IPS-20b (cell line): ENCODE results near the gene SIL1.
"Not testable (repeated sequence)": the region's sequence is repeated elsewhere in the genome, so short reads cannot be mapped to it uniquely, and the experiment has no call there.

Experiments
- H3K27ac ChIP-seq: one replicate; pipeline ENCODE4 v1.5.1; 2013; ENCODE audit warnings: low read length
- H3K27me3 ChIP-seq: 2 replicates; pipeline ENCODE4 v1.6.1; 2013; ENCODE audit warnings: mild to moderate bottlenecking, low read length, inconsistent platforms; ENCODE audit not compliant: insufficient read depth
- H3K36me3 ChIP-seq: 2 replicates; pipeline ENCODE4 v1.6.1; 2013; ENCODE audit warnings: low read depth, mild to moderate bottlenecking, inconsistent platforms, low read length, moderate library complexity; ENCODE audit not compliant: insufficient read depth
- H3K4me1 ChIP-seq: 2 replicates; pipeline ENCODE4 v1.6.1; 2013; ENCODE audit warnings: mild to moderate bottlenecking, control low read depth, inconsistent platforms, low read length, moderate library complexity; ENCODE audit not compliant: insufficient read depth
- H3K4me3 ChIP-seq: 2 replicates; pipeline ENCODE4 v1.5.1; 2013; ENCODE audit warnings: mild to moderate bottlenecking, low read length, inconsistent platforms
- H3K9ac ChIP-seq: 2 replicates; pipeline ENCODE4 v1.6.1; 2013; ENCODE audit warnings: low read depth, mild to moderate bottlenecking, inconsistent platforms, low read length, moderate library complexity
- H3K9me3 ChIP-seq: 2 replicates; pipeline ENCODE4 v1.6.1; 2013; ENCODE audit warnings: mild to moderate bottlenecking, low read depth, low read length, inconsistent platforms; ENCODE audit not compliant: insufficient read depth

SIL1 gene

GRCh38 chr5:139011156-139011555, 187.0 kb downstream of the SIL1 start:
- H3K36me3 ChIP-seq, H3K27me3 ChIP-seq, H3K27ac ChIP-seq, H3K9me3 ChIP-seq, H3K4me1 ChIP-seq: not testable (repeated sequence)
- Histone ChIP-seq H3K9ac (peak overlapping the region; percentile 79), H3K4me3 (peak overlapping the region; percentile 48; the same call in 1 of the 2 replicates)

- Histone ChIP-seq H3K9ac (no peak overlapping the region), H3K4me1 (no peaks in the 10 kb centered on the region), H3K27ac (no peak overlapping the region), H3K27me3 (no peaks in the 10 kb centered on the region), H3K36me3 (no peaks in the 10 kb centered on the region), H3K9me3 (no peaks in the 10 kb centered on the region), H3K4me3 (no peak overlapping the region)
Observed at GRCh38 chr5:139004374-139005307, 193.5 kb downstream of the SIL1 start.

- Histone ChIP-seq H3K27me3 (no peaks in the 10 kb centered on the region), H3K9ac (no peak overlapping the region), H3K36me3 (no peaks in the 10 kb centered on the region), H3K27ac (no peak overlapping the region), H3K9me3 (0 out of 2 replicates have a peak, but pooled peaks cover 7% of the 10 kb centered on the region), H3K4me3 (no peak overlapping the region), H3K4me1 (no peaks in the 10 kb centered on the region)
Observed at GRCh38 chr5:138999674-139000073, 198.5 kb downstream of the SIL1 start.

GRCh38 chr5:138998521-138998920, 199.6 kb downstream of the SIL1 start:
- Histone ChIP-seq H3K9me3 (0 out of 2 replicates have a peak, but pooled peaks cover 7% of the 10 kb centered on the region), H3K27ac (no peak overlapping the region)

GRCh38 chr5:138996120-138996519, 202.0 kb downstream of the SIL1 start:
- H3K4me1 ChIP-seq, result no peaks in the 10 kb centered on the region
- H3K9ac ChIP-seq, result no peak overlapping the region
- H3K4me3 ChIP-seq, result no peak overlapping the region
- no peaks in the 10 kb centered on the region for H3K27me3 ChIP-seq
- H3K9me3 ChIP-seq, result 0 out of 2 replicates have a peak, but pooled peaks cover 7% of the 10 kb centered on the region
- H3K36me3 ChIP-seq, result no peaks in the 10 kb centered on the region
- H3K27ac ChIP-seq, result no peak overlapping the region

More at GRCh38 chr5:138998521-138998920, 199.6 kb downstream of the SIL1 start:
- no peak overlapping the region for H3K4me3 ChIP-seq
- no peaks in the 10 kb centered on the region for H3K4me1 ChIP-seq
- H3K27me3 ChIP-seq, result no peaks in the 10 kb centered on the region
- no peaks in the 10 kb centered on the region for H3K36me3 ChIP-seq
- H3K9ac ChIP-seq, result no peak overlapping the region

GRCh38 chr5:138990986-138991590, 207.1 kb downstream of the SIL1 start:
- H3K36me3 ChIP-seq, result no peaks in the 10 kb centered on the region
- no peaks in the 10 kb centered on the region for H3K27me3 ChIP-seq
- H3K4me1 ChIP-seq, result no peaks in the 10 kb centered on the region
- 0 out of 2 replicates have a peak, but pooled peaks cover 6% of the 10 kb centered on the region for H3K9me3 ChIP-seq
- H3K27ac ChIP-seq, result no peak overlapping the region
- H3K9ac ChIP-seq, result no peak overlapping the region
- H3K4me3 ChIP-seq, result no peak overlapping the region

GRCh38 chr5:138989720-138990119, 208.4 kb downstream of the SIL1 start:
- Histone ChIP-seq H3K36me3 (no peaks in the 10 kb centered on the region), H3K27ac (no peak overlapping the region), H3K9ac (no peak overlapping the region), H3K4me3 (no peak overlapping the region), H3K4me1 (no peaks in the 10 kb centered on the region), H3K9me3 (no peaks in the 10 kb centered on the region), H3K27me3 (no peaks in the 10 kb centered on the region)

GRCh38 chr5:138986186-138986800, 211.9 kb downstream of the SIL1 start:
- Histone ChIP-seq H3K27me3 (no peaks in the 10 kb centered on the region), H3K36me3 (no peaks in the 10 kb centered on the region), H3K4me3 (no peak overlapping the region), H3K9ac (no peak overlapping the region), H3K27ac (no peak overlapping the region), H3K4me1 (no peaks in the 10 kb centered on the region), H3K9me3 (no peaks in the 10 kb centered on the region)

GRCh38 chr5:138985683-138986082, 212.5 kb downstream of the SIL1 start:
- Histone ChIP-seq H3K9me3 (no peaks in the 10 kb centered on the region), H3K4me1 (no peaks in the 10 kb centered on the region), H3K36me3 (no peaks in the 10 kb centered on the region), H3K9ac (no peak overlapping the region), H3K4me3 (no peak overlapping the region), H3K27me3 (no peaks in the 10 kb centered on the region), H3K27ac (no peak overlapping the region)

GRCh38 chr5:138985256-138985655, 212.9 kb downstream of the SIL1 start:
- H3K27ac ChIP-seq, result no peak overlapping the region
- no peak overlapping the region for H3K9ac ChIP-seq
- H3K4me1 ChIP-seq, result no peaks in the 10 kb centered on the region
- H3K9me3 ChIP-seq, result no peaks in the 10 kb centered on the region
- no peaks in the 10 kb centered on the region for H3K36me3 ChIP-seq
- H3K27me3 ChIP-seq, result no peaks in the 10 kb centered on the region
- H3K4me3 ChIP-seq, result no peak overlapping the region

- H3K27me3 ChIP-seq, result no peaks in the 10 kb centered on the region
- no peaks in the 10 kb centered on the region for H3K4me1 ChIP-seq
- H3K36me3 ChIP-seq, result no peaks in the 10 kb centered on the region
- no peaks in the 10 kb centered on the region for H3K9me3 ChIP-seq
- no peak overlapping the region for H3K27ac ChIP-seq
- no peak overlapping the region for H3K9ac ChIP-seq
- H3K4me3 ChIP-seq, result no peak overlapping the region
Observed at GRCh38 chr5:138983984-138984383, 214.2 kb downstream of the SIL1 start.
